Ramos (cell line): Measurements from ENCODE around the gene FBXO7.

Source experiments
- in situ Hi-C: fragments of 300-500 bp; cut with MboI; formaldehyde crosslinking; loops from one replicate; pipeline ENCODE4 v1.14.3; 2022; ENCODE audit warnings: low sequenced_read_pairs; ENCODE audit not compliant: unreplicated experiment

The FBXO7 gene

GRCh38 chr22:32486656-32487390, 12.2 kb downstream of the FBXO7 start:
- in situ Hi-C loops = no loop called here

GRCh38 chr22:32487461-32487860, 12.8 kb downstream of the FBXO7 start:
- in situ Hi-C loops = no loop called here

- in situ Hi-C loops = no loop called here
Observed at GRCh38 chr22:32489377-32489776, 14.8 kb downstream of the FBXO7 start.

GRCh38 chr22:32490279-32490678, 15.7 kb downstream of the FBXO7 start:
- in situ Hi-C loops = no loop called here

GRCh38 chr22:32492111-32492510, 17.5 kb downstream of the FBXO7 start:
- in situ Hi-C loops = no loop called here

- in situ Hi-C loops = no loop called here
Observed at GRCh38 chr22:32493551-32493950, 18.9 kb downstream of the FBXO7 start.

- in situ Hi-C loops = no loop called here
Observed at GRCh38 chr22:32494971-32495370, 20.4 kb downstream of the FBXO7 start.

GRCh38 chr22:32499666-32500065, 25.1 kb downstream of the FBXO7 start:
- in situ Hi-C loops = no loop called here

GRCh38 chr22:32501836-32502752, 27.5 kb downstream of the FBXO7 start:
- in situ Hi-C loops = no loop called here

- in situ Hi-C loops = no loop called here
Observed at GRCh38 chr22:32509045-32509444, 34.4 kb downstream of the FBXO7 start.

- in situ Hi-C loops = no loop called here
Observed at GRCh38 chr22:32511274-32511673, 36.7 kb downstream of the FBXO7 start.

- in situ Hi-C loops = no loop called here
Observed at GRCh38 chr22:32511776-32512175, 37.2 kb downstream of the FBXO7 start.

GRCh38 chr22:32512267-32512982, 37.8 kb downstream of the FBXO7 start:
- in situ Hi-C loops = no loop called here

- in situ Hi-C loops = no loop called here
Observed at GRCh38 chr22:32515084-32515483, 40.5 kb downstream of the FBXO7 start.

- in situ Hi-C loops = no loop called here
Observed at GRCh38 chr22:32517488-32517887, 42.9 kb downstream of the FBXO7 start.

GRCh38 chr22:32517921-32518320, 43.3 kb downstream of the FBXO7 start:
- in situ Hi-C loops = no loop called here

- in situ Hi-C loops = no loop called here
Observed at GRCh38 chr22:32518381-32518780, 43.8 kb downstream of the FBXO7 start.

- in situ Hi-C loops = no loop called here
Observed at GRCh38 chr22:32518848-32519247, 44.2 kb downstream of the FBXO7 start.

- in situ Hi-C loops = loop anchor here (10.0 kb wide), 1 partner anchor 274 kb away; no protein-coding TSS in a partner anchor
Observed at GRCh38 chr22:32520612-32521011, 46.0 kb downstream of the FBXO7 start.

GRCh38 chr22:32522237-32522636, 47.6 kb downstream of the FBXO7 start:
- in situ Hi-C loops = loop anchor here (10.0 kb wide), 1 partner anchor 273 kb away; no protein-coding TSS in a partner anchor
